ENCODE measurements around the gene BTN3A1.
"Not testable (repeated sequence)": the region's sequence is repeated elsewhere in the genome, so short reads cannot be mapped to it uniquely, and the experiment has no call there.

- not testable (repeated sequence) for TF ChIP-seq CTCF, EP300, POLR2A (IDR thresholded peaks at IDR 0.05)
Observed at GRCh38 chr6:26371813-26372212, 30.3 kb upstream of the BTN3A1 start.

Measured in sigmoid colon (tissue), 4 donors.